ENCODE results near the gene HACD4.

DNA sequence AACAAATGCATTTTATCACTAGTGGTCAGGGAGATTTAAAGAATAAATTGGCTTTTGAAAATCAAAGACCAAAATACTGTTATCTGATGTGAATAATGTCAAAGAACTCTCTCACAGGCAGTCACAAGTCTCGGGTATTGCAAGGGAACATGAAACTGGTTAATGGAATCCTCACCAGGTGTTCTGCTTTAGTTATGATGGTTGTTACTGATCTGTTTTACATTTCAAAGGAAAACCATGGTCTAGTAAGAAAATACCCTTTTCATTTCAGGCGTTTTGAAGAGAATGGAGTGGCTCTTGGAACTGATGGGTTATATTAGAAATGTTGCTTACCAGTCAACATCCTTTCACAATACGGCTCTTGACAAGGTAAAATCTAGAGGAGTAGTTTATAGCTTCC, 43.4 kb downstream of the HACD4 start:
- TF ChIP-seq, protein P1, sequence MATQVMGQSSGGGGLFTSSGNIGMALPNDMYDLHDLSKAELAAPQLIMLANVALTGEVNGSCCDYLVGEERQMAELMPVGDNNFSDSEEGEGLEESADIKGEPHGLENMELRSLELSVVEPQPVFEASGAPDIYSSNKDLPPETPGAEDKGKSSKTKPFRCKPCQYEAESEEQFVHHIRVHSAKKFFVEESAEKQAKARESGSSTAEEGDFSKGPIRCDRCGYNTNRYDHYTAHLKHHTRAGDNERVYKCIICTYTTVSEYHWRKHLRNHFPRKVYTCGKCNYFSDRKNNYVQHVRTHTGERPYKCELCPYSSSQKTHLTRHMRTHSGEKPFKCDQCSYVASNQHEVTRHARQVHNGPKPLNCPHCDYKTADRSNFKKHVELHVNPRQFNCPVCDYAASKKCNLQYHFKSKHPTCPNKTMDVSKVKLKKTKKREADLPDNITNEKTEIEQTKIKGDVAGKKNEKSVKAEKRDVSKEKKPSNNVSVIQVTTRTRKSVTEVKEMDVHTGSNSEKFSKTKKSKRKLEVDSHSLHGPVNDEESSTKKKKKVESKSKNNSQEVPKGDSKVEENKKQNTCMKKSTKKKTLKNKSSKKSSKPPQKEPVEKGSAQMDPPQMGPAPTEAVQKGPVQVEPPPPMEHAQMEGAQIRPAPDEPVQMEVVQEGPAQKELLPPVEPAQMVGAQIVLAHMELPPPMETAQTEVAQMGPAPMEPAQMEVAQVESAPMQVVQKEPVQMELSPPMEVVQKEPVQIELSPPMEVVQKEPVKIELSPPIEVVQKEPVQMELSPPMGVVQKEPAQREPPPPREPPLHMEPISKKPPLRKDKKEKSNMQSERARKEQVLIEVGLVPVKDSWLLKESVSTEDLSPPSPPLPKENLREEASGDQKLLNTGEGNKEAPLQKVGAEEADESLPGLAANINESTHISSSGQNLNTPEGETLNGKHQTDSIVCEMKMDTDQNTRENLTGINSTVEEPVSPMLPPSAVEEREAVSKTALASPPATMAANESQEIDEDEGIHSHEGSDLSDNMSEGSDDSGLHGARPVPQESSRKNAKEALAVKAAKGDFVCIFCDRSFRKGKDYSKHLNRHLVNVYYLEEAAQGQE (IDR thresholded peaks at IDR 0.05; ENCODE audit: low read depth) = no peak
- TF ChIP-seq, protein P2, sequence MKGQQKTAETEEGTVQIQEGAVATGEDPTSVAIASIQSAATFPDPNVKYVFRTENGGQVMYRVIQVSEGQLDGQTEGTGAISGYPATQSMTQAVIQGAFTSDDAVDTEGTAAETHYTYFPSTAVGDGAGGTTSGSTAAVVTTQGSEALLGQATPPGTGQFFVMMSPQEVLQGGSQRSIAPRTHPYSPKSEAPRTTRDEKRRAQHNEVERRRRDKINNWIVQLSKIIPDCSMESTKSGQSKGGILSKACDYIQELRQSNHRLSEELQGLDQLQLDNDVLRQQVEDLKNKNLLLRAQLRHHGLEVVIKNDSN (IDR thresholded peaks at IDR 0.05) = no peak
- TF ChIP-seq EP300 (IDR thresholded peaks at IDR 0.05; ENCODE audit: borderline replicate concordance) (no peak), FOXM1 (IDR thresholded peaks at IDR 0.05; ENCODE audit: borderline replicate concordance, low read depth) (no peak), RAD21 (IDR thresholded peaks at IDR 0.05; ENCODE audit: low read depth) (no peak), TAF1 (IDR thresholded peaks at IDR 0.05; ENCODE audit: low read depth) (no peak), CREB1 (IDR thresholded peaks at IDR 0.05; ENCODE audit: low read depth) (no peak), YY1 (IDR thresholded peaks at IDR 0.05; ENCODE audit: low read depth) (no peak), TCF12 (IDR thresholded peaks at IDR 0.05; ENCODE audit: low read depth) (no peak), EGR1 (IDR thresholded peaks at IDR 0.05) (no peak)
